ENCODE measurements around the gene COL4A2. TPM values are rescaled to one million over a fixed set of nuclear protein-coding genes. Genes with fewer than 3 reads are reported as not detected.

Gene COL4A2
- total RNA-seq, 4 donors from 2014 or later = 97.6 to 193 (median 131) TPM

GRCh38 chr13:110336681-110337080, 29.6 kb downstream of the COL4A2 start:
- H3K27ac ChIP-seq = peak overlapping the region in 2 of 3 donors; percentile 90 to 92
- no peak overlapping the region for H3K4me3 ChIP-seq (replicated peaks in 1 of 3)
- peak in 1 of 2 donors; percentile 0 for DNase-seq
- H3K9me3 ChIP-seq = no peaks in the 10 kb centered on the region
- no peaks in the 10 kb centered on the region for H3K36me3 ChIP-seq
- WGBS, 2 donors = 82 to 90% methylated on average over 5 of the region's 5 CpGs
- peaks cover 39 to 66% of the 10 kb centered on the region in 2 donors for H3K4me1 ChIP-seq
- no peak for TF ChIP-seq POLR2A (IDR thresholded peaks at IDR 0.05)
- TF ChIP-seq CTCF (IDR thresholded peaks at IDR 0.05) = no peak
- H3K27me3 ChIP-seq = no peaks in the 10 kb centered on the region
- intact Hi-C loops (cut with DNase I) = no loop called here

- DNase-seq = peak in 1 of 2 donors; percentile 2
- H3K27ac ChIP-seq = peak overlapping the region in 2 of 3 donors; percentile 90 to 92
- H3K4me3 ChIP-seq (replicated peaks in 1 of 3) = no peak overlapping the region
- H3K9me3 ChIP-seq = no peaks in the 10 kb centered on the region
- peaks cover 36 to 66% of the 10 kb centered on the region in 2 donors for H3K4me1 ChIP-seq
- intact Hi-C loops (cut with DNase I) = no loop called here
- H3K36me3 ChIP-seq = no peaks in the 10 kb centered on the region
- 81 to 83% methylated on average over 7 of the region's 7 CpGs for WGBS, 2 donors
- TF ChIP-seq POLR2A (IDR thresholded peaks at IDR 0.05) = no peak
- TF ChIP-seq CTCF (IDR thresholded peaks at IDR 0.05) = no peak
- no peaks in the 10 kb centered on the region for H3K27me3 ChIP-seq
Measured at GRCh38 chr13:110337247-110337646, 30.2 kb downstream of the COL4A2 start.

DNA sequence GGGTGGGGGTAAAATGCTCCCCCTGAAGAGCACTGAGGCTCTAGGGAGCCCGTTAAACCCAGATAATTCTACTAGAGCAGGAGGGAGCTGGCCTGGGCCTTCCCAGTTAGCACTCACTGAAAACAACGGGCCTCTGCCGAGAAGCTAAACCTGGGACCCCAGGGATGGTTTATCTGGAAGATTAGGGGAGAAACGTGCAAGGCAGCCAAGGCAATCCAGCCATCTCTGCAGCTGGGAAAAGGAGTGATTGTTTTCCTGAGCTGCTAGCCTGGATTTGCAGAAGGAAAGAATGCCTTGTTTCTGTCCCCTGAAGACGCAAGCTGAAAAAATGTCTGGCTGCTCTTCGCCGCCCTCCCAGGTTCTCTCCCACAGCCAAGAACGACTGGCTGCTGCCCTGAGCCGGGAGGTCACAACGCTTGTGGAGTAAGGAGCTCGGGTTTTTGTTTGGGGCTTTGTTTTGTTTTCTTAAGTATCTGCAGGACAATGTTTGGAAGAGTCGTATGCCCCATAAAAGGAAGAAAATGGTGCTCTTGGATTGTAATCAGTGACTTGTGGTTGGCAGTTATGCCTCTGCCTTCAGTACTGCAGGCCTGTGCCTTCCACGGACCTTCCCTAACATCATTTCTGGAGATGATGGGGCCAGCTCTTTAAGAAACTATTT, 31.5 kb downstream of the COL4A2 start:
- peaks cover 33 to 66% of the 10 kb centered on the region in 2 donors for H3K4me1 ChIP-seq
- DNase-seq = peak in 1 of 2 donors; percentile 53
- H3K36me3 ChIP-seq = no peaks in the 10 kb centered on the region
- no peak overlapping the region for H3K4me3 ChIP-seq (replicated peaks in 1 of 3)
- TF ChIP-seq CTCF (IDR thresholded peaks at IDR 0.05) (no peak), POLR2A (IDR thresholded peaks at IDR 0.05) (peak in 1 of 2 donors; percentile 12)
- intact Hi-C loops (cut with DNase I) = no loop called here
- no peaks in the 10 kb centered on the region for H3K27me3 ChIP-seq
- WGBS, 2 donors = 31 to 38% methylated on average over 13 of the region's 13 CpGs
- H3K27ac ChIP-seq = peak overlapping the region; percentile 84 to 92 (median 90)
- H3K9me3 ChIP-seq = no peaks in the 10 kb centered on the region

DNA sequence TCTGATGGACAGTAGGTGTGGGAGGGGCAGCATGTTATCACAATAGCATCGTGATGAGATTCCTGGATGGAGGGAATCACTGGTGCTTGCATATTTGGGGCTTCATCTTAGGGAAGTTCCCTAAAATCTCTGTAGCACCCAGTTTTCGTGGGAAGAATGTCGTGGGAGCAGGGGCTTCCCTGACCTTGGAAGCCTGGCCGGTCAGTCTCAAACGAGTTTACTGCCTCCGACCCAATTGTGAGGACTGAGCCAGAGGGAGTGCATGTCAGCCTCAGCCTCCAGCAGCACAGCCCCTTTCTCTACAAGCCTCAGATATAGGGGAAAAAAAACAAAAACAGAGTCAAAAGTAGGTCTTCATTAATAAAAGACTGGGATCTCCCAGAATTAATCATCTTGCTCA, 32.2 kb downstream of the COL4A2 start:
- no peaks in the 10 kb centered on the region for H3K36me3 ChIP-seq
- 83% methylated on average over 6 of the region's 6 CpGs for WGBS, 2 donors
- intact Hi-C loops (cut with DNase I) = no loop called here
- peaks cover 33 to 66% of the 10 kb centered on the region in 2 donors for H3K4me1 ChIP-seq
- TF ChIP-seq POLR2A (IDR thresholded peaks at IDR 0.05) (no peak), CTCF (IDR thresholded peaks at IDR 0.05) (no peak)
- DNase-seq = no peak
- peak overlapping the region in 2 of 3 donors; percentile 90 to 92 for H3K27ac ChIP-seq
- no peaks in the 10 kb centered on the region for H3K9me3 ChIP-seq
- H3K4me3 ChIP-seq (replicated peaks in 1 of 3) = no peak overlapping the region
- no peaks in the 10 kb centered on the region for H3K27me3 ChIP-seq

DNA sequence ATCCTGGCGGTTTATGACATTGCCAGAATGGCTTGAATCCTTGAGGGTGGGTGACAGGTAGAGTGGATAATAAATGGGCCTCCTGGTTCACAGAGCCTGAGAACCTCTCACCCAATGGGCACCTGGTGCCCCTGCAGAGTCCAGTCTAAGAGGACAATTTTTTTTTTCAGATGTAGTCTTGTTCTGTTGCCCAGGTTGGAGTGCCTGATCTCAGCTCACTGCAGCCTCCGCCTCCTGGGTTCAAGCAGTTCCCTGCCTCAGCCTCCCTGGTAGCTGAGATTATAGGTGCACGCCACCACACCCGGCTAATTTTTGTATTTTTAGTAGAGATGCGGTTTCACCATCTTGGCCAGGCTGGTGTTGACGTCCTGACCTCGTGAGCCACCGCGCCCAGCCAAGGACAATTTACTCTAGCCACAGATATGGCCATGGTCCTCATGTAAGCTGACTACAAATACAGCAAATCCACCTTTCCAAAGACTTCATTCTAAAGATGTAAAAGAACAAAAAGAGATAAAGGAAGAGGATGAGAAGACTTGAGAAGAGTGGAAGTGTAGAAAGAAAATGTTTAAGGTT, 33.0 kb downstream of the COL4A2 start:
- H3K9me3 ChIP-seq = no peaks in the 10 kb centered on the region
- intact Hi-C loops (cut with DNase I) = no loop called here
- no peaks in the 10 kb centered on the region for H3K27me3 ChIP-seq
- H3K4me1 ChIP-seq = peaks cover 33 to 66% of the 10 kb centered on the region in 2 donors
- peak overlapping the region in 2 of 3 donors; percentile 90 to 92 for H3K27ac ChIP-seq
- WGBS, 2 donors = 83 to 84% methylated on average over 9 of the region's 9 CpGs
- TF ChIP-seq CTCF (IDR thresholded peaks at IDR 0.05) = no peak
- no peak for TF ChIP-seq POLR2A (IDR thresholded peaks at IDR 0.05)
- no peak overlapping the region for H3K4me3 ChIP-seq (replicated peaks in 1 of 3)
- H3K36me3 ChIP-seq = no peaks in the 10 kb centered on the region
- no peak for DNase-seq
